Nucleus accumbens (tissue), 56 donors: ENCODE results near the gene OR6C68.
"Not testable (repeated sequence)": the region's sequence is repeated elsewhere in the genome, so short reads cannot be mapped to it uniquely, and the experiment has no call there.

Experiments used
- DNase-seq, 56 donors: peaks; one replicate each; lab custom pipeline; 2025; lab: John Stamatoyannopoulos, UW

The OR6C68 gene

DNA sequence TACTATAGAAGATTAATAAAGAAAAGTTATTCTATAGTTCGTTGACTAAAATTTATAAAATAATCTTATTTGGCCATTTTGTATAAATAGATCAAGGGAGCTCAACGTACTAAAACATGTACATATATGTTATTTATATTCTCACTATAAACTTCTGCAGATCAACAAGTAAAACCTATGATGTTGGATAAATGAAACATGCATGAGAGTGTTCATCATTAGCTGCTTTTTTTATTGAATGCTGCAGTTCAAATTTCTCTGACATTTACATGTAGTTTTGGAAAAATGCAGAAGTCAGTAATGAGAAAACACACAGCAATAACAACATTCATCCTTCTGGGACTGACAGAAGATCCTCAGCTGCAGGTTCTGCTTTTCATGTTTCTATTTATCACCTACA is at the start of gene OR6C68:
Gene OR6C68 (plus strand): TSS at position 301 of the 400 bp plus-strand sequence. CDS start 0 bp downstream, at position 301.
- DNase-seq = no peak

DNA sequence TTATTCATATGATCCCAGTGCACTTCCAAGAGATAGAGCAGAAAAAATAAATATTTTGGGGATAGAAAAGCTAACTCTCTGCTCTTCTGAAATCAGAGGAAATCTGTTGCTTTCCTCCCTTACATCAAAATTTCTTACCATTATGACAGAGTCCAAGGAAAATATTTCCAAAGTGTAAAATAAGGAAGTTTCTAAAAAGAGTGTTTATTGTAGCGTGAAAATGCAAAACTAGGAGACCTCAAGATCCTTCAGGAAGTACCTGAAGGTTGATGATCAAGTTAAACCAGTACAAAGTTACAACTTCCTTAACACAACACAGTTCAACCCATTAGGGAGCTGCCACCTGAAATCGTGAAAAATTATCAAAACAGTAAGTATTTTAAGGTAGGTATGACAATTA is 48.4 kb upstream of the OR6C68 start, which contains the start of gene OR6C2:
Gene OR6C2 (plus strand): TSS at position 301 of the 400 bp plus-strand sequence. CDS start 8,138 bp downstream, outside the sequence.
- DNase-seq = no peak

DNA sequence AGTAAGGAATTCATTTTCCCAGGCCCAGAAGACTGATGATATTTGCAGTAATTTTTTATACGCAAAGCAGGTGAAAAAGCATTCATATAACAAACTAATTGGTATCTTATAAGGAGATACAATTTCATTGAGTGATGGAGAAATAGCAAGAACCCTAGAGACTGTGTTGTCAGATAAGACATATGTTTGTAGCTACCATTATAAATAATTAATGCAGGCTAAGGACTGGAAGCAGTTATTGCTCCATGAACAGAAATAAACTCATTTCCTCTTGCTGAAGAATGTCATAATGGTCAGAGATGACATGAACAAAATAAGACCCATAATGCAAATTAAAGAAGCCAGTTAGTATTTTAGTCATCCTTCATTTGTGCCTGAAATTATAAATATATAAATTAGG is 46.8 kb upstream of the OR6C68 start:
- DNase-seq = no peak

DNA sequence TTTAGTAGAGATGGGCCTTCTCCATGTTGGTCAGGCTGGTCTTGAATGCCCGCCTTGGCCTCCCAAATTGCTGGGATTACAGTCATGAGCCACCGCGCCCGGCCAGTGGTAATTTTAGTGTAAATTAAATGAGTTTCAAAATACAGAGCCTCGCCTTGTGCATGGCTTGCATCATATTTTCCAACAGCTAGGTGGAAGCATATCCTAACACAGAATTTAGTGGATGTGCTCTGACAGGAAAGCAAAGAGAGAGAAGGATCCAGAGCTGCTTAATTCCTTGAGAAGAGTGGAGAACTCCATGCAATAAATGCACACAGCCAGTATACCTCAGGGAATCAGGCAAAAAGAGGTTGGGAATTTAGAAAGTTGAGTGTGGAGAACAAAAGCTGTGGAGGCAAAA is 45.9 kb upstream of the OR6C68 start:
- DNase-seq = no peak

DNA sequence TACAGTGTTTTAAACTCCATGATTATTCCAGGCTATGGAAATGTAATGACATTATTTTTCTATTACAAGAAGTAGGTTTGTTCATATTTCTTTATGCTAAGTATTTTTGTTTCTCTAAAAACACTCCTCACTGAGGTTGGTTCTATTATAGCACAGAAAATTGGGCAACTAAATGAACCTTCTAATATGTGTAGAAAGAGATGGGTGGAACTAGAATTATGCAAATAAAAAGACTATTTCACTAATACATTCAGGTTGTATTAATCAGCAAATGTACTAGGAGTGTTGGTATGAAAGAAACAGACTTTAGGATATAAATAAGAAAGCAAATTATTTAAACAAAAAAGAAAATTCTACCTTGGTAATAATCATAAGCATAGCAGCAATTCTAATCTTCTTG is 43.4 kb upstream of the OR6C68 start:
- no peak for DNase-seq

DNA sequence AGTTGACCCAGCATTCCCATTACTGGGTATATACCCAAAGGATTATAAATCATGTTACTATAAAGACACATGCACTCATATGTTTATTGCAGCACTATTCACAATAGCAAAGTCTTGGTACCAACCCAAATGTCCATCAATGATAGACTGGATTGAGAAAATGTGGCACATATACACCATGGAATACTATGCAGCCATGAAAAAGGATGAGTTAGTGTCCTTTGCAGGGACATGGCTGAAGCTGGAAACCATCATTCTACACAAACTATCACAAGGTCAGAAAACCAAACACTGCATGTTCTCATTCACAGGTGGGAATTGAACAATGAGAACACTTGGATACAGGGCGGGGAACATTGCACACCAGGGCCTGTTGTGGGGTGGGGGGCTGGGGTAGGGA is 27.3 kb upstream of the OR6C68 start:
- not testable (repeated sequence) for DNase-seq

DNA sequence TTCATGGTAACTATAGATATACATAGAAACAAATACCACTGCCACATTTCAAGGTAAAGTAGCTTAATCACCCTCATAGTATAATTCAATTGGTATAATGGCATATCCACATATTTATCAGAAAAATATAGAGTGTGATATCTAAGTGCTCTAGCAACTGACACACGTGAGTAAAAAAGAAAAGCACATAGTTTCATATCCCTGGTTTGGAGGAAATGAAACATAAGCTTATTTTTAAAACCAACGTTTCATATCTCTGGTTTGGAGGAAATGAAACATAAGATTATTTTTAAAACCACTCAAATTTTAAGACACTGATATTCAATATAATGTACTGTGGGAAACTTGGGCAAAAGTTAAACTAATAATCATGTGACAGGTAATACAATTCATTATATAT is 24.3 kb upstream of the OR6C68 start:
- no peak for DNase-seq

DNA sequence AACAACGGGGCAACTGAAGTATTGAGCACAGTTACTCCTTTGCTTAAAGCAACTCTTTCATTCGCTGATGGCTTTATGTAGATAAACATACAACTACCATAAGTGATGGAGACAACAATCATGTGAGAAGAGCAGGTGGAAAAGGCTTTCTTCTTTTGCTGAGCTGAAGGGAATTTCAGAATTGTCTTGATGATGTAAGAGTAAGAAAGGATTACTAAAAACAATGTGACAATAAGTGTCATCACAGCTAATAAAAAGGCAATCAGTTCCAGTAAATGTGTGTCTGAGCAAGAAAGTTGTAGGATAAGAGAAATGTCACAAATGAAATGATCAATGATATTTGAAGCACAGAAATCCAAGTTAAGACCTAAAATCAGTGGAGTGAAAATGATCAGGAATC is 22.9 kb upstream of the OR6C68 start:
- DNase-seq = no peak

DNA sequence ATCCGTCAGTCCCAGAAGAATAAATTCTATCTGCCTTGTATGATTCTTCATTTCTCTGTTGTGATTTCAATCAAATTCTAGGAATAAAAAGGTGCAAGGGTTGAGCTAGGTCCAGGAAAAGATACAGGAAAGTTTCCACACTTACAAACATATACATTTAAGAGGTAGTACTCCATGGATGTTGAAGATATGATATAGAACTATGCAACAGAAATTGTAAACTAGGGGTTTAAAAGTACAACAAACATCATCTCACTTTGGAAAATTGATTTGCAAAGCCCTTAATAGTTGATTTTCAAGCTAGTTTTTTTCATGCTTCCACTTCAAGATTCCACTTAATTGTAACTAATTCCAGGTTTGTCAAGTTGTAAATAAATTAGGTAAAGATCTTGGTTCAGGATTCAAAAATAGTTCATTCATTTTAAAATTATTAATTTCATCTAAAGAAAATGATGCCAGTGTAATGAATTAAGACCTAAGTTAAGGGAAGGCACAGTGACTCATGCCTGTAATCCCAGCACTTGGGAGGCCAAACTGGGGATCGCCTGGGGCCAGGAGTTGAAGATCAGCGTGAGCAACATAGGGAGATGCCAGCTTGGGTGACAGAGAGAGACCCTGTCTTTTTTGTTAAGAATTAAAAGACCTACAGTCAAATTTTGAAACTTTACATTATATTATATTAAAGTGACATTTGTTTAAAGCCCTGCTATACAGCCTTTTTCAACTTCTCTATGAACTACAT is 21.9 kb upstream of the OR6C68 start, which contains the start of gene OR6C70:
Gene OR6C70 (minus strand): TSS at position 51 of the 742 bp plus-strand sequence. CDS start 0 bp downstream, at position 51.
- no peak for DNase-seq

DNA sequence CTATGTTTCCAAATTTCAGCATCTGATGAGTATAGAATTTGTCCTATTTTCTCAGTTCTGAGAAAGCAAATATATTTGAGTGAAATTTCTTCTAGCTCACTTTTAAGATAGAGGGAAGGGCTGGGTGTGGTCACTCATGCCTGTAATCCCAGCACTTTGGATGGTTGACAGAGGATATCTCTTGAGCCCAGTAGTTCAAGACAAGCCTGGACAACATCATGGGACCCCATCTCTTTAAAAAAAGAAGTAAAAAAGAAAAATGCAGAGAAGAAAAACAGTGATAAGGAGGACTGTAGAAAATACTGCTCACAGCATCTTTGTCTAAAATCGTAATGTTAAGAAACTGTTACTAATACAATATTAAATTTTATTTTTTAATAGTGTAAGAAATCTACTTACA is 19.9 kb upstream of the OR6C68 start:
- DNase-seq = no peak

DNA sequence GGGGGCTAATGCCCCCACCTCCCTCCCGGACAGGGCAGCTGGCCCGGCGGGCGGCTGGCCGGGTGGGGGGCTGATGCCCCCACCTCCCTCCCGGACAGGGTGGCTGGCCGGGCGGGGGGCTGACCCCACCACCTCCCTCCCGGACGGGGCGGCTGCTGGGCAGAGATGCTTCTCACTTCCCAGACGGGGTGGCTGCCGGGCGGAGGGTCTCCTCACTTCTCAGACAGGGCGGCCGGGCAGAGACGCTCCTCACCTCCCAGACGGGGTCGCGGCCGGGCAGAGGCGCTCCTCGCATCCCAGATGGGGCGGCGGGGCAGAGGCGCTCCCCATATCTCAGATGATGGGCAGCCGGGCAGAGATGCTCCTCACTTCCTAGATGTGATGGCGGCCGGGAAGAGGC is 13.0 kb upstream of the OR6C68 start:
- DNase-seq = not testable (repeated sequence)

DNA sequence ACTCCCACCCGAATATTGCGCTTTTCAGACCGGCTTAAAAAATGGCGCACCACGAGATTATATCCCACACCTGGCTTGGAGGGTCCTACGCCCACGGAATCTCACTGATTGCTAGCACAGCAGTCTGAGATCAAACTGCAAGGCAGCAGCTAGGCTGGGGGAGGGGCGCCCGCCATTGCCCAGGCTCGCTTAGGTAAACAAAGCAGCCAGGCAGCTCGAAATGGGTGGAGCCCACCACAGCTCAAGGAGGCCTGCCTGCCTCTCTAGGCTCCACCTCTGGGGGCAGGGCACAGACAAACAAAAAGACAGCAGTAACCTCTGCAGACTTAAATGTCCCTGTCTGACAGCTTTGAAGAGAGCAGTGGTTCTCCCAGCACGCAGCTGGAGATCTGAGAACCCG is 7.9 kb upstream of the OR6C68 start:
- not testable (repeated sequence) for DNase-seq

DNA sequence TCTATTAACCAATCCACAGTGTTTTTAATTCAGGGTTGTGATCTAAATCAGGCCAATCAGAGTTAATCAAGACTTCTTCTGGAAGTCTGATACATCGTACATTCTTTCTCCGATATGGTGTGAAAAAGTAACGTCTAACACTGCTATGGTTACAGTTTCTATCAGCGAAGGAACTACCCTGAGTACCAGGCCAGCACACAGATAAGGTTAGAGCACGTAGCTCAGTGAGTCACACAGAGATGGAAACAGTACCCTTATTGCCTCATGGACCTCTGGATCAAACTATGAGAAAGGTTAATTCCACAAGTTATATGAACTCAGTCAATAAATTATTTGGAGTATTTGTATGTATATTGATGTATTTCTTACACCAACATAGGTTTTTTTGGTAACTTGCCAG is 3.3 kb downstream of the OR6C68 start:
- DNase-seq = no peak

DNA sequence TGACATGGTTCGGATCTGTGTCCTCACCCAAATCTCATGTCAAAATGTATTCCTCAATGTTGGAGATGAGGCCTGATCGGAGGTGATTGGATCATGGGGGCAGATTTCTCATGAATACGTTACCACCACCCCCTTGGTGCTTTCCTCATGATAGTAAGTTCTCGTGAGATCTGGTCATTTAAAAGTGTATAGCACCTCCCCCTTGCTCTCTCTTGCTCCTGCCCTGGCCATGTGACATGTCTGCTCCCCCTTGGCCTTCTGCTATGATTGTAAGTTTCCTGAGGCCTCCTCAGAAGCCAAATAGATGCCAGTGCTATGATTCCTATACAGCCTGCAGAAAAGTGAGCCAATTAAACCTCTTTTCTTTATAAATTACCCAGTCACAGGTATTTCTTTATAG is 7.1 kb downstream of the OR6C68 start:
- no peak for DNase-seq

DNA sequence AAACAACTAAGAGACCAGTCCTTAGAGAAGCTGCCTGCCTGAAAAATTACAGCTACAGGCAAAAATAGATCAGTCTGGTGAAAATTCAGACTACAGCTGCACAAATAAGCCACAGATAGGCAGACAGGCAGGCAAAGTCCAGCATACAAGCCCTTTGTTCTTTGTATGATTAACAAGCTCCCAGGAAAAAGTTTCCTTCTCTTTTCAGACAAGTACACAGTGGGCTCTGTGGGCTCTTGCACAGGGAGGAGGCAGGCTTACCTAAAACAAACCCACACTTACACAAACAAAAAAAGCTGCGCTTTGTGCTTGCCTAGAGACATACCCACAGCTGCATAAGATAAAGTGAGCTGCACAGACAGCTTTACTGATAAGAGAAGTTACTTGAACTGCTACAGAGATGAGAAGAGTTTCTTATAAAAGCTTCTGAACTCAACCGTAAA is 7.7 kb downstream of the OR6C68 start:
- peak in 3 of 56 donors; percentile 4 to 38 (median 30) for DNase-seq

DNA sequence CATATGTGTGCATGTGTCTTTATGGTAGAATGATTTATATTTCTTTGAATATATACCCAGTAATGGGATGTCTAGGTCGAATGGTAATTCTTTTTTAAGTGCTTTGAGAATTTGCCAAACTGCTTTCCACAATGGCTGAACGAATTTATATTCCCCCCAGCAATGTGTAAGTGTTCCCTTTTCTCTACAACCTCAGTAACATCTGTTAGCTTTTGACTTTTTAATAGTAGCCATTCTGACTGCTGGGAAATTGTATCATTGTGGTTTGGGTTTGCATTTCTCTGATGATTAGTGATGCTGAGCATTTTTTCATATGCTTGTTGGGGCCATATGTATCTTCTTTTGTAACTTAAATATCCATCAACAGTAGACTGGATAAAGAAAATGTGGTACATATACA is 9.4 kb downstream of the OR6C68 start:
- no peak for DNase-seq

DNA sequence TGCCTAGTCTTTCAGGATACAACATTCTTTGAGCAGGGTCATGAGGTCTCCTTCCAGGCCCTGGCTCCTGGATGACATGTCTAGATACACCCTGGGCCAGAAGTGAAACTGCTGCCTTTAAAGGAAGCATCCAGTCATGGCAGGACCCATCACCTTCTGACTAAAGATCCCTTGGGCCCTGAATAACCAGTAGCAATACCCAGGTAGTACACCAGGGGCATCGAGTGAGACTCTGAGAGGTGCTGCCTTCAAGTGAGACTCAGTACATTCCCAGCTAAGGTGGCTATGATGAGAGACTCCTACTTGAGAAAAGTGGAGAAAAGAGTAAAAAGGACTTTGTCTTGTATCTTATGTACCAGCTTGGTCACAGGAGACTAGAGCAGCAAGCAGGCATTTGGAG is 23.5 kb downstream of the OR6C68 start:
- DNase-seq = no peak

DNA sequence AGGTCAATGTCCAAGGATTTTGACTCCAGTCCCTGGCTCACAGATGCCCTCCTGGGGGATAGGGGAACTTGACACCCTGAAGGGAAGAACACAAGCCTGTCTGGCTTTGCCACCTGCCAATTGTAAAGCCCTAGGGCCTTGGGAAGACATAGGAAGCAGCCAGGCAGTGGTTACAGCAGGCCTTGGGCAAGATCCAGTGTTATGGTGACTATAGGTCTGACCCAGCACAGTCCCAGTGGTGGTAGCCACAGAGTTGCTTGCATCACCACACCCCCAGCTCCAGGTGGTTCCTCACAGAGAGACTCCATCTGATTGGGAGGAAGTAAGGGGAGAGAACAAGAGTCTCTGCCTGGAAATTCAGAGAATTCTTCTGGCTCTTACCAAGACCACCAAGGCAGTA is 24.2 kb downstream of the OR6C68 start:
- no peak for DNase-seq
